Liver (tissue), 9 donors: ENCODE data around the gene CCDC12. TPM values are rescaled to one million over a fixed set of nuclear protein-coding genes. Genes with fewer than 3 reads are reported as not detected.

Experiments
- DNase-seq: peaks from one replicate; pipeline ENCODE4 v3.0.0-alpha.2; 2017; ENCODE audit warnings: low spot score
- H3K27ac ChIP-seq, 2 donors: one replicate each; pipeline ENCODE4 v1.7.0; 2013; ENCODE audit warnings: inconsistent platforms in 2 of 2, low read length in 2 of 2, control low read depth in 1 of 2, low read depth in 1 of 2, mild to moderate bottlenecking in 1 of 2
- H3K27me3 ChIP-seq, 4 donors: one replicate each; pipeline versions ENCODE4 v1.6.1 to v1.7.0; 2013; ENCODE audit warnings: low read length in 3 of 4, inconsistent platforms in 1 of 4, mild to moderate bottlenecking in 1 of 4, moderate library complexity in 1 of 4; ENCODE audit not compliant: control insufficient read depth in 4 of 4, insufficient read depth in 4 of 4
- H3K36me3 ChIP-seq, 4 donors: one replicate each; pipeline versions ENCODE4 v1.6.1 to v1.7.0; 2013; ENCODE audit warnings: low read length in 3 of 4, mild to moderate bottlenecking in 3 of 4, low read depth in 1 of 4, moderate library complexity in 1 of 4; ENCODE audit not compliant: control insufficient read depth in 4 of 4, insufficient read depth in 3 of 4
- H3K4me1 ChIP-seq, 4 donors: one replicate each; pipeline versions ENCODE4 v1.6.1 to v1.7.0; 2013; ENCODE audit warnings: low read length in 3 of 4, mild to moderate bottlenecking in 3 of 4, moderate library complexity in 1 of 4; ENCODE audit not compliant: control insufficient read depth in 4 of 4, insufficient read depth in 4 of 4
- H3K4me3 ChIP-seq, 3 donors: one replicate each; pipeline versions ENCODE4 v1.6.1 to v1.7.0; 2013; ENCODE audit warnings: low read length in 3 of 3, control low read depth in 1 of 3, low read depth in 1 of 3, mild to moderate bottlenecking in 1 of 3
- H3K9ac ChIP-seq, 2 donors: one replicate each; pipeline ENCODE4 v1.7.0; 2013; ENCODE audit warnings: low read length in 2 of 2, mild to moderate bottlenecking in 2 of 2, moderate library complexity in 2 of 2, control low read depth in 1 of 2, low read depth in 1 of 2
- H3K9me3 ChIP-seq, 4 donors: one replicate each; pipeline versions ENCODE4 v1.6.1 to v1.7.0; 2013; ENCODE audit warnings: low read length in 3 of 4; ENCODE audit not compliant: control insufficient read depth in 4 of 4
- ATF3 ChIP-seq: IDR thresholded peaks from 2 replicates; pipeline ENCODE4 v1.6.1; 2016; ENCODE audit warnings: antibody characterized with exemption
- EGR1 ChIP-seq, 2 donors: IDR thresholded peaks; 2 replicates each; pipeline ENCODE4 v1.6.1; 2016 to 2018; ENCODE audit warnings: antibody characterized with exemption in 2 of 2, low read depth in 2 of 2
- FOXA1 ChIP-seq: IDR thresholded peaks from 2 replicates; pipeline ENCODE4 v1.6.1; 2016; ENCODE audit warnings: antibody characterized with exemption
- GABPA ChIP-seq, 2 donors: IDR thresholded peaks in 1 of 2; conservative IDR thresholded peaks in 1 of 2; 2 replicates each; pipeline ENCODE4 v1.6.1; 2016; ENCODE audit warnings: antibody characterized with exemption in 2 of 2, mild to moderate bottlenecking in 1 of 2, moderate library complexity in 1 of 2
- HNF4A ChIP-seq, 2 donors: conservative IDR thresholded peaks; 2 replicates each; pipeline ENCODE4 v1.6.1; 2016; ENCODE audit warnings: antibody characterized with exemption in 2 of 2, mild to moderate bottlenecking in 2 of 2
- HNF4G ChIP-seq: IDR thresholded peaks from 2 replicates; pipeline ENCODE4 v1.6.1; 2016; ENCODE audit warnings: antibody characterized with exemption
- JUND ChIP-seq, 2 donors: IDR thresholded peaks; 2 replicates each; pipeline ENCODE4 v1.6.1; 2016; ENCODE audit warnings: antibody characterized with exemption in 2 of 2
- NR2F2 ChIP-seq: IDR thresholded peaks from 2 replicates; pipeline ENCODE4 v1.6.1; 2016; ENCODE audit warnings: antibody characterized with exemption
- REST ChIP-seq: IDR thresholded peaks from 2 replicates; pipeline ENCODE4 v1.6.1; 2016; ENCODE audit warnings: antibody characterized with exemption, mild to moderate bottlenecking
- RXRA ChIP-seq, 2 donors: IDR thresholded peaks; 2 replicates each; pipeline ENCODE4 v1.6.1; 2017 to 2018; ENCODE audit warnings: antibody characterized with exemption in 2 of 2, mild to moderate bottlenecking in 1 of 2
- SP1 ChIP-seq: IDR thresholded peaks from 2 replicates; pipeline ENCODE4 v1.6.1; 2018; ENCODE audit warnings: antibody characterized with exemption, mild to moderate bottlenecking
- TAF1 ChIP-seq: conservative IDR thresholded peaks from 2 replicates; pipeline ENCODE4 v1.6.1; 2016; ENCODE audit warnings: antibody characterized with exemption, mild to moderate bottlenecking
- YY1 ChIP-seq: IDR thresholded peaks from 2 replicates; pipeline ENCODE4 v1.6.1; 2016; ENCODE audit warnings: antibody characterized with exemption, mild to moderate bottlenecking
- ZBTB33 ChIP-seq: IDR thresholded peaks from 2 replicates; pipeline ENCODE4 v1.6.1; 2016; ENCODE audit warnings: antibody characterized with exemption
- WGBS: extraction: QIAGEN DNeasy Blood & Tissue Kit; methylation state at CpG from one replicate; pipeline ENCODE4 v1.1.7; 2013; 5-methylcytosine and 5-hydroxymethylcytosine counted together
- polyA plus RNA-seq, 2 donors: library from polyadenylated mRNA; stranded (reverse) in 1 of 2; unstranded in 1 of 2; fragments of 200-250 nt in 1 of 2; fragments of >200 nt in 1 of 2; fragmentation: Nextera tagmentation in 1 of 2; extraction: Ambion mirVana in 1 of 2; gene quantifications; one replicate each; pipeline versions ENCODE4 v1.2.1 to v1.2.3, GENCODE V29; 2013 to 2015
- total RNA-seq, 2 donors: library from RNA; depleted of rRNA; stranded (reverse); fragments of >200 nt; gene quantifications; one replicate each; pipeline ENCODE4 v1.2.3, GENCODE V29; 2014
- donor health status: healthy.
- donor health status: healthy.
- donor health status: healthy.
- donor health status: healthy.
- donor health status: healthy.

Gene CCDC12
- total and polyA plus RNA-seq, 4 donors = 8.5 to 35.1 (median 26.6) TPM

- Histone ChIP-seq H3K9ac (no peak overlapping the region), H3K27me3 (no peaks in the 10 kb centered on the region), H3K9me3 (no peaks in the 10 kb centered on the region), H3K4me3 (no peak overlapping the region), H3K36me3 (no peaks in the 10 kb centered on the region), H3K27ac (peak overlapping the region; percentile 47 to 70), H3K4me1 (peaks cover 47 to 84% (median 58%) of the 10 kb centered on the region in 4 donors)
- no peak for TF ChIP-seq JUND (IDR thresholded peaks at IDR 0.05)
- no peak for TF ChIP-seq REST
- no peak for TF ChIP-seq HNF4G
- no peak for TF ChIP-seq HNF4A (conservative IDR thresholded peaks at IDR 0.05)
- no peak for TF ChIP-seq EGR1 (IDR thresholded peaks at IDR 0.05; ENCODE audit: low read depth in 2 of 2)
- no peak for TF ChIP-seq SP1
- no peak for TF ChIP-seq GABPA (IDR thresholded peaks at IDR 0.05 in 1 of 2, conservative IDR thresholded peaks at IDR 0.05 in 1 of 2)
- no peak for TF ChIP-seq ATF3
- TF ChIP-seq ZBTB33 = no peak
- TF ChIP-seq NR2F2 = no peak
- TF ChIP-seq YY1 = no peak
- TF ChIP-seq RXRA (IDR thresholded peaks at IDR 0.05) = no peak
- no peak for TF ChIP-seq FOXA1
- no peak for TF ChIP-seq TAF1
- 81% methylated on average over 4 of the region's 4 CpGs for WGBS
- no peak for DNase-seq
These were observed 29.0 kb downstream of the CCDC12 start for GRCh38 chr3:46947546-46947901.

- H3K4me1 ChIP-seq = peaks cover 47 to 88% (median 58%) of the 10 kb centered on the region in 4 donors
- TF ChIP-seq SP1 (no peak), FOXA1 (no peak), TAF1 (no peak), ATF3 (no peak), HNF4A (conservative IDR thresholded peaks at IDR 0.05) (no peak), EGR1 (IDR thresholded peaks at IDR 0.05; ENCODE audit: low read depth in 2 of 2) (no peak)
- peak overlapping the region; percentile 47 to 70 for H3K27ac ChIP-seq
- H3K9me3 ChIP-seq = no peaks in the 10 kb centered on the region
- no peak overlapping the region for H3K4me3 ChIP-seq
- H3K9ac ChIP-seq = no peak overlapping the region
- WGBS = 58% methylated on average over 7 of the region's 7 CpGs
- H3K36me3 ChIP-seq = peaks cover 0 to 2% (median 0%) of the 10 kb centered on the region in 4 donors
- no peak for DNase-seq
- no peaks in the 10 kb centered on the region for H3K27me3 ChIP-seq
These were observed 29.5 kb downstream of the CCDC12 start for GRCh38 chr3:46946856-46947545.
